IPS-NIHi7 (cell line): Measurements from ENCODE around the gene PHOX2A.

Experiments
- DNase-seq: peaks from one replicate; pipeline ENCODE4 v3.0.0; 2012; ENCODE audit warnings: mixed read lengths; ENCODE audit errors: extremely low spot score

The PHOX2A gene

DNA sequence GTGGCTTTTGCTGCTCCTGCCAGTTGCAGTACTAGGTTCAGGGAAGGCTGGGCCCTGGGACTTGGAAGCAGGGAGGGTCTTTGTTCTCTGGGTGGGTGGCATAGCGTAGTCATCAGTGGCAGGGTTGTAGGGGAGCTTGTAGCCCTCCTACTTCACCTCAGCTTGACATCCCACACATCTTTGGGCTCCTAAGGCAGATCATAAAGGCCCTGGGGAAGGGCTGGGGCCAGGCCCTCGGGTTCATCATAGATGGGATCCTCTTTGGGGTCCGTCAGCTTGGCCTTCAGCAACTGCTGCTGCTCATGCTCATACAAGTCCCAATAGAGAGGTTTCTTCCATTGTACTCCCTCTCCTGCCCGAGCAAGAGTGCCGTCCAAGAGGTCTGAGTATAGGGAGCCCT lies 6.0 kb upstream of the PHOX2A start:
- DNase-seq = no peak

DNA sequence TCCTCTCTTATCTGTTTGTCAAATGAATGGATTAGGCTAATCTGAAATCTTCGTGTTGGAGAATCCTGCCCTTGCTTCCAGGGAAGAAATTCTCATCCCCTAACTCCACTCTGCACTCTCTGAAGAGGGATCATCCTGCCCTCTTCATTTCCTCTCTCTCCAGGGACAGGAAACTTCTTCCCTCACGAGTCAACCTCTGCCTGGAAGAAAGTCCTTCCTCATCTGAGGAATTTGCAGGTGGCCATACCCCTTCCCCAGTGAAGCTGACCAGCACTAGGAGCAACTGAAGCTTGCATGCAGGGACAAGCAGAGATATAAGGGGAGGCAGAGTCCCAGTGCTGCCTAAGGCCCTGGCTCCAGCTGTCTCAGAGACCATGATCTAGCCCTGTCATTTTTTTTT lies 3.6 kb upstream of the PHOX2A start:
- no peak for DNase-seq

DNA sequence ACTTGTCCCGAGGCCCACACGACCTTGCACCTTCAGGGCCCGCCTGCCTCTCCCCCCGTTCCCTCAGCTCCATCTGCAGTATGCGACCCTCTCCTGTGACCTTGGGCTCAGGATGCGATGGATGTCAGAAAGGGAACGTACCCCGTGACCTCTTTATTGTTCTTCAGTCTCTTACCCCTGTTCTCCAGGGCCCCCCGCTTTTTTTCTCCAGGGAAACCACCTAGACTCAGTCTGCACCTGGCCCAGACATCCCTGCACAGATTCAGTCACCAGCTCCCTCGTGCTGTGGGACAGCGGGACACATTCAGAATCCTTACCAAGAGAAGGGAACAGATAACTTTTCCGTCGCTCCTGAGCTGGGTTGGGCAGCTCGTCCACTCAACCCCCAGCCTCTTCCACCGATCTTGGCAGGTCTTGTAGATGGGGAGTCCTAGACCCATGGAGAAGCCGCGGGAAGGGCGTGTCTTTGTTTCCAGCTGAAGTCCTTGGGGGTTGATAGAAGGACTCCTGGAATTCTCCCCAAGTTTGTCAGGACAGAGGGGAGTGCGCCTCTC lies 1.4 kb upstream of the PHOX2A start:
- no peak for DNase-seq

DNA sequence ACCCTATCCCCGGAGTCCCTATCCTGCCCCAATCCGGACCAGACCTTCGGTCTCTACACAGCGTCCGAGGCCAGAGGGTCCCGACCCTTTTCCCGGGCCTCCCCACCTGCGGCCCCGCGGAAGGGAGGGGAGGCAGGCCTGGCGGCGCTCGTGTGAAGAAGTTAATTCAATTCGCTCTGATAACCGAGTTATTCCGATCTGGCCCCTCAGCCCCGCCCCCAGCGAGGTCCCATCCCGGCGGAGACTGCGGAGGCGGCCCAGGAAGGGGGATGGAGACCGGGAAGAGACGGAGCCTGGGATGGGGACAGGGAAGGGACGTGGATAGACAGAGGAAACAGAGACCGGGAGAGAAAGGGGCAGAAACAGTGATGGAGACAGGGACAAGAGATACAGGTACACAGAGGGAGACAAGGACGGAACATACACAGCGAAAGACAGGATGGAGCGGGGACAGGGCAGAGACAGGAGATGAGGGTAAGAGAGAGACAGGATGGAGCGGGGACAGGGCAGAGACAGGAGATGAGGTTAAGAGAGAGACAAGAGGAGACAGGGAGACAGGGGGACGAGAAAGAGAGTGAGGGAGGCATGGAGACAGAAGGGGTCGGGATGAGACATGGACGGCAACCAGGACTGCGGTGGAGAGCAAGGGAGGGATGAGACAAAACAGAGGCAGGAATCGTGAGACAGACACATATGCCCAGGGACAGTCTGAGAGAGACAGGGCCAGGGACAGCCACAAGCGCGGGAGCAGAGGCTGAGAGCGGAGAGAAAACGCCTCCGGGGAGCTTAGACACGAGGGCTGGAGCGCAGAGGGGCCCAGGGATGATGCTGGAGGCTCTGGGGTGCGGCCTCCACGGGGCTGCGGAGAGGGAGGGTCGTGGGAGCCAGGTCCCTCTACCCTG lies 636 bp upstream of the PHOX2A start:
- peak; percentile 77 for DNase-seq

DNA sequence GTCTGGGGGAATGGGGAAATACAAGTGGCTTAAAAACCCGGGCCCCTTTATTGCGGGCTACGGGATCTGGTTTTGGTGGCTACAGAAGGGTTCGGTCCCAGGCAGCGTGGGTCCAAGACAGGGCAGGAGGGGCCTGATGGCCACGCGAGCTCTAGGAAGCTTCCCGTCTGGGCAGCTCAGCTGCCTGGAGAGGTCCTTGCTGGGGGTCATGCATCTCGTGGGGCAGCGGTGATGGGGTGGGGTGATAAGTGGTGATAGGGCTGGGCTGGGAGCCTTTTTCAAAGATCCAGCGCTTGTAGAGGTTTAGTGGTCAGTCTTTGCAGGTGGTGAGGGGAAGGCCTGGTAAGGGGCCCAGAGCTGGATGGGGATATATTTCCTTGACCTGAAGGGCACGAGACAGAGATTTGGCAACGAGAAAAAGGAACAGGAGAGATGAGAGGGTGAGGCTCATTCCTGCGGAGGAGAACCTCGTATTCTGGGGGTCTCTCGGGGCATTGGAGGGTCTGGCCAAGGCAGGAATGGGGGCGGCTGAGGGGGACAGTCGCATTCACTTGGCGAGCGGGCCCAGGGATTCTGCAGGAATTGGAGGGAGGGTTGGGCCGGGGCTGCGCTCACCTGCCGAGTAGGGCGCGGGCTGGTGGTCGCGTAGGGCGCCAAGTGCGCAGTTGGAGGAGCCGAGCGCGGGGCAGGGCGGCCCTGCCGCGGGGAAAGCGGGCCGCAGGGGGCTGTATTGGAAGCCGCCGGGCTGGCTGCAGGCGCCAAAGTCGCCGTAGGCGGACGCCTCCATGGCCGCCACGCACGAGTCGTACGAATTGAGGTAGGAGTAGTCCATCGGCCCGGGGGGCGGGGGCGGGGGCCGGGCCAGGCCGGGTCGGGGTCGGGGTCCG lies 560 bp downstream of the PHOX2A start:
- no peak for DNase-seq

DNA sequence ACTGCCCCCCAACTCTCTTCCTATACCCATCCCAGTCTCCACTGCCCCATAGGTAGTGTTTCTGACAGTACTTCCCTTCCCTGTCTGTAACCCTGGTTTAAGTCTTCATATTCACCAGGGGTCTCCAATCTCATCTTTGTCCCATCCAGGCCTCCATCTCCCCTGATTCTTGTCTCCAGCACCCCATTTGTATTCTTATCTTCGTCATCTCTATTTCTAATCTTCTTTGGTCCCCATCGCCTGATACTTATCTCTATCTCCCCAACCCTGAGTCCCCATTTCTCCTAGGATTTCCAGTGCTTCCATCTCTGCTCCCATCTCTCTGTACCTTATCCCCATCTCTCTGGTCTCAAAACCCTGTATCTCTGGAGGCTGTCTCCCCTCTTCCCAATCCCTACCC lies 1.8 kb downstream of the PHOX2A start:
- DNase-seq = no peak

DNA sequence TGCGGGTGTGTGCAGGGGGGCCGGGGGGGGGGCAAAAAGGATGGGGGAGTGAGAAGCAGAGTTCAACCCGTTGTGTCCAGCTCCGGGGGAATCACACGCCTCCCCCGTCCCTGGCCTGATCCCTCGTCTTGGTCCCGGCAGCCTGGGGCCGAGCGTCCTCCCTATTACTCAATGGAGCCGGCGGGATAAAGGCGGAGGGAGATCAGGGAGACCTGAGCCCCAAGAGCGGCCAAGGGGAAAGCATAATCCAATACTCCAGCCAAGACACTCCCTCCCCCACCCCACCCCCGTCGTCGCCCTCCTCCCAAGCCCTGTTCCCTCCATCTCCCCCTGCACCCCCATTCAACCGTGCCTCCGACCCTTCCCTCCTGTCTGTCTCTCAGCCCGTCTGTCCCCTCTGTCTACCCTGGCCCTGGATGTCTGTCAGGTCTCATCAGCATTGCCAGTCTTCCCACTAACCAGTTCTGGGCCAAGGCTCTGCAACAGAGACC lies 2.6 kb downstream of the PHOX2A start:
- DNase-seq = no peak

DNA sequence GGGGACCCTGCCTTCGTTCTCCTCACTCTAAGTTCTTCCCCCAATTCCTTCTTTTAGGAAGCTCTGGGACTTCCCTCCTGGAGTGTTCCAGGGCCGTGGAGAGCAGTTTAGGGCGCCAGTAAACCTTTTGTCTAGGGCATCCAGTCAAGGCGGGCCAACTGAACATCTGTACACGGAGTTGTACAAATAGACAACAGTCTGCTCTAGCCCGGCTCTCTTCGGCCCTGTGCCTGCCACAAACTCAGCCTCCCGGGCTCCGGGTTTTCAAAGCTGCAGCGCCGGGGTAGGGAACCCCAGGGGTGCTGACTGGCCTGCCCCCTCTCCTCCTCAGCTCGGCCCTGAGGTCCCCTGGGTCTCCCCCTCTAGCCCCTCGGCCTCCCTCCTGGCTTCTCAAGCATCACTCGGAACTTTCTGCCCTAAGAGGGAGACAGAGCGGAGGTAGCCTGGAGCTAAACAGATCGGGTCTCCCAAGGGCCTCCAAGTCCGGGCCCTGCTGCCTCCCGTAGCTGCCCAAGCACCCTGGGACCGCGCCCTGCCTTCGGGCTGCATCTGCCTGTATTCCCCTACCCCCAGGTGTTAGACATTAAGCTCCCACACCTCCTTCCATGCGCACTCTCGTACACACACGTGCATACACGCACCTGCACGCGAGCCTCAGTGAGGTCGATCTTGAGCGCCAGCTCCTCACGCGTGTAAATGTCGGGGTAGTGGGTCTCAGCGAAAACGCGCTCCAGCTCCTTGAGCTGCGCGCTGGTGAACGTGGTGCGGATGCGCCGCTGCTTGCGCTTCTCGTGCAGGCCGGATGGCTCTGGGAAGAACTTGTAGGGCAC lies 3.3 kb downstream of the PHOX2A start:
- DNase-seq = no peak

DNA sequence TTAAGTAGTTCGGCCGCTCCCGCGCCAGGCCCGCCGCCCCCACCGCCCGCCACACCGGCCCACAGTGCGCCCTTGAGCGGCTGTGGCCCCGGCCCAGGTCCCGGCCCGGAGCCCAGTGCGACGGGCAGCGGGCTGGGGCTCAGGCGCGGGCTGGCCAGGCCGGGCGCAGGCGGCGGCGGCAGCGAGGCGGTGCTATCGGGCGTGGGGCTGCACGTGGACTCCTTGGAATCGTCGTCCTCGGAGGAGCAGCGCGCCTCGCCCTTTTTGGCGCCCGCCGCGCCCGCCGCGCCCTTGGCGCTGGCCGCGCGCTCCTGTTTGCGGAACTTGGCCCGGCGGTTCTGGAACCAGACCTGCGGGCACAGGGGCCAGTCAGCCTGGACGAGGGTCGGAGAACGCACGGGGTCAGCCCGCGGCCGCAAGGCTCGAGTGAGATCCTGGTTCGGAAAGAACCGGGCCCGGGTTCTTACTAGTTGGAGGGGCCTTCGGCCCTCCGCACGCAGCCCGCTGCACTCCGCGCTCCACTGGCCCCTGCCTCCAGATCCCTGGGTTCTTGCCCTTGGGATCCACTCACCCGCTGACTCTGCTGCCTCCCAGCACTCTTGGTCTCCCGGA lies 4.0 kb downstream of the PHOX2A start:
- DNase-seq = no peak

DNA sequence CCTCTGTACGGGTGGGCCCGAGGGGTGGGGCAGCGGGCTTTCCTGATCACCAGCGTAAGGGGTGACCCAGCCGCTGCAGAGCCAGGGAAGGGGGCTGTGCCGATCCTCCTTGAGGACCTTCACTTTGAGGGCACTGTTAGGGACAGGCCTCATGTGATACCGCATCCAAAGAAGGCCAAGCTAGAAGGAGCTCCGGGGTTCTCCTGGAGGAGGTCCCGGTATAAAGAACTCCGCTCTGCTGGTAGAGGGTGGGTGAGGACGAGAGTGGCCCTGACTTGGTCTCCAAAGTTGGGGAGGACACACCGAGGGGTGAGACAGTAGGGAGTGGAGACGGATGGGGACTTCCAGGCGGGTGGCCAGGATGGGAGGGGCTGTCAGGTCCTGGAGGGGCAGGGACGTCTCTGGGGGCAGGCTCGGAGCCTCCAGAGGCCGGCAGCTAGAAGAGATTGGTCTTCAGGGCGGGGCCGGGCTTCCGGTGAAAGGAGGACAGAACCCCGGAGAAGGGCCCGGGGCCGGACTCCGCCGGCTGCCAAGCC lies 4.6 kb downstream of the PHOX2A start:
- no peak for DNase-seq

DNA sequence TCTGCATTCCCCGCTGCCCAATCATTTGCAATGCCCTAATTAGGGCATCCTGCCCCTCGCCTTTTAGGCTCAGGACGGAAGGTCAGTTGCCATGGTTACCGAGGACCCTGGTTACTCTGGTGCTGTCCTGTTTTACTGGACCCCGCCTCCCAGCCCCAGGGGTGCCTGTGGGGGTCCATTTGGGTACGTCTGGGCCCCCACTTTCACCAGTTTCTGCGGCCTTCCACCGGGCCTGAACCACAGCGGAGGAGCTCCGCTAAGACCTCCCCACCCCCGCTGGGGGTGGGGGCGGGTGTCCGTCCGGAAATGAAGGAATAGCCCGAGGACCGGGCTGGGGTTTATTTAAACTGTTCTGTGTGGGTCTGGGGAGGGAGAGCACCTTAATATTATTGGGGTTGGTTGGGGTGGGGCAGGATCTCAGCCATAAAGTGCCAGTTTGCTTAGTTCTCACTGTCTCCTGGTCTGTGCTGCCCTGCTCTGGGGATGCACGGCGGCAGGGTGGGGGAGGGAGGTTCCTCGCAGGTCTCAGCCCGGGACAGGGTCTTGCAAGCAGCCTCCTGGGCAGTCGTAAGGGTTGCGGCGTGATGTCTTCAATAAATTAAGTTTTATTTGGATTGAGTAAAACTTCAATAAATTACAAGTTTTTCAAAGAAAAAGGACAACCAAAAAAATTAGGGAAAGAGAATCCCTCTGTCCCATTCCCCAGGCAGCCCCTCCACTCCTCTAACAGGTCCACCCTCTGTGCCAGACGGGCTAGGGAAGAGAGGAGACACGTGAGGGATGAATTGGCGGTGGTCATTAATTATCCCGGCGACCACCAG lies 5.3 kb downstream of the PHOX2A start:
- no peak for DNase-seq

DNA sequence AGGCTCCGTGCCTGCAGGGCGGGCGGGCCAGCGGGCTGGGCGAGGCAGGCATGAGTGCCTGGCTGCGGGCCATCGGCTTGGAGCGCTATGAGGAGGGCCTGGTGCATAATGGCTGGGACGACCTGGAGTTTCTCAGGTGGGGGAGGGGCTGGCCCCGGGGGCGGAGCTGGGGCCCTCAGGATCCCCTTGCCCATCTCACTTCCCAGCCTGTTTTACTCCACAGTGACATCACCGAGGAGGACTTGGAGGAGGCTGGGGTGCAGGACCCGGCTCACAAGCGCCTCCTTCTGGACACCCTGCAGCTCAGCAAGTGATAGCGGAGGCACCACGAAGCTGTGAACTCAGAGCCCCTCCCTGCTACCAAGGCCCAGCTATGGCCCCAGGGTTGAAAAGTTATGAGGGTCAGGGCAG lies 5.9 kb downstream of the PHOX2A start:
- DNase-seq = peak; percentile 95

DNA sequence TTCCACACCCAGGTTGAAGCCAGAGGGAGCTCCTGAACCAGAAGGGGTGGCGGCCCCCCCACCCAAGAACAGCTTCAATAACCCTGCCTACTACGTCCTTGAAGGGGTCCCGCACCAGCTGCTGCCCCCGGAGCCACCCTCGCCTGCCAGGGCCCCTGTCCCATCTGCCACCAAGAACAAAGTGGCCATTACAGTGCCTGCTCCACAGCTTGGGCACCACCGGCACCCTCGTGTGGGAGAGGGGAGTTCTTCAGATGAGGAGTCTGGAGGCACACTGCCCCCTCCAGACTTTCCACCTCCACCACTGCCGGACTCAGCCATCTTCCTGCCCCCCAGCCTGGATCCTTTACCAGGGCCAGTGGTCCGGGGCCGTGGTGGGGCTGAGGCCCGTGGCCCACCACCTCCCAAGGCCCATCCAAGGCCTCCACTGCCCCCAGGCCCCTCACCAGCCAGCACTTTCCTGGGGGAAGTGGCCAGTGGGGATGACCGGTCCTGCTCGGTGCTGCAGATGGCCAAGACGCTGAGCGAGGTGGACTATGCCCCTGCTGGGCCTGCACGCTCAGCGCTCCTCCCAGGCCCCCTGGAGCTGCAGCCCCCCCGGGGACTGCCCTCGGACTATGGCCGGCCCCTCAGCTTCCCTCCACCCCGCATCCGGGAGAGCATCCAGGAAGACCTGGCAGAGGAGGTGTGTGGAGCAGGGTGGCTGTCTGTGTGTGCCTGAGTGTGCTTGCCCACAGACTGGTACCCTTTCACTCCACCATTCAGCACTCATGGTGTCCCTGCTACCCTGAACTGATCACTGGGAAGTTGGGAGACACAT lies 6.7 kb downstream of the PHOX2A start:
- no peak for DNase-seq

DNA sequence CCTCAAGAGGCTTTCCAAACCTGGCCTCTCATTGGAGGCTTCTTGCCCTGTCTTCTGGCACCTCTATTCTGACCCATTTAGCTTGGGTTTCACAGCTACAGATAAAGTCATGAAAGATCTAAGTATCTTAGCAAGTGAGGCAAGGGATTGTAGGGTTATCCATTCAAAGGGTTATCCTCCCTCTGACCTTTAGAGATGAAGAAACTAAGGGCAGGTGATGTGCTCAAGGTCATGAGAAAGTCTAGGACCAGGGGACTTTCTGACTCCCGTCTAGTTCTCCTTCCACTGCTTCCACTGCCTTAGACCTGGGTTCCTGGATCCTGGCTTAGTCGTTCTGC lies 7.2 kb downstream of the PHOX2A start:
- DNase-seq = no peak

DNA sequence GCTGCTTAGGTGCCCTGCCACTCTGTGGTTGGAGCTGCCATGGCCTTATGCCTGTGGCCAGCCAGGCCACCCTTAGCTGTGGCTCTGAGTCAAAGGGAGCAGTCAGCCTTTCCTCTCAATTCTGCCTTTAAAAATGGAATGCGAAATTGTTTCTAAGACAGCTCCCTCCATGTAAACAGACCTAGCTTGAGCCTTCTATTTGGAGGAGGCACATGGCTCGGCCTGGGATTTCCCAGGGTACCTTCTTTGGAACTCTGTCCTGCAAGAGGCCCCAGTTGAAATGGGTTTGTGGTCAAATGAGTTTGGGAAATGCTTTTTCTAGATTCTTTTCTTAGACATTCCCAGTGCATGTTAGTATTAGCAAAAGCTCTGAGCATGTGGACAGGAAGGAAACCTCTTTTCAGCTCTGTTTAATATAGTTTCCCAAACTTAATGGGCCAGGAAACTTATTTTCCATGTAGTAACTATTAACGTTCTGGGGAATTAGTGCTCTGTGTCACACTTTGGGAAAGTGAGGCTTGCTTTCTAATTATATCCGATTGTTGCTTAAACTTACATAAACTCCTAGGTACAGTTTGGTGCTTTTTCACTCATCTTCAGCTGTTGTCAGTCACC lies 7.8 kb downstream of the PHOX2A start:
- no peak for DNase-seq

DNA sequence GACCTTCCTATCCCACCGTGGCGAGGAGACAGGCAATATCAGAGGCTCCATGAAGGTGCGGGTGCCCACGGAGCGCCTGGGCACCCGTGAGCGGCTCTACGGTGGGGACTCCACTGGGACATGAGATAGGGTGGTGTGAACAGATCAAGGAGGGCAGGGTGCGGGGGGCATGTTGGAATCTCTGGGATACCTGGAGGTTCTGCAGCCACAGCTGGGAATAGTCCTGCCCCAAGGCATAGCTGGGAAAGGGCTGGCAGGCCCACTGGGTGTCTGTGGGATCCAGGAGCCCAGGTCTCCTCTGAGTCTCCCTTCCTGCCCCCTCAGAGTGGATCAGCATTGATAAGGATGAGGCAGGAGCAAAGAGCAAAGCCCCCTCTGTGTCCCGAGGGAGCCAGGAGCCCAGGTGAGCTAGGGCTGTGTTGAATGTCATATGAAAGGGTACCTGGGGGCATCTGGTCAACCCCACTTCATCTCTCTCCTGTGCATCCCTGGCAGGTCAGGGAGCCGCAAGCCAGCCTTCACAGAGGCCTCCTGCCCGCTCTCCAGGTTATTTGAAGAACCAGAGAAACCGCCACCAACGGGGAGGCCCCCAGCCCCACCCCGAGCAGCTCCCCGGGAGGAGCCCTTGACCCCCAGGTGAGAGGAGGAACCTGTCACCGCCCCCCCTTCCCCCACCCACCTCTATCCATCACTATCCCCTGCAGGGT lies 8.5 kb downstream of the PHOX2A start:
- DNase-seq = no peak

DNA sequence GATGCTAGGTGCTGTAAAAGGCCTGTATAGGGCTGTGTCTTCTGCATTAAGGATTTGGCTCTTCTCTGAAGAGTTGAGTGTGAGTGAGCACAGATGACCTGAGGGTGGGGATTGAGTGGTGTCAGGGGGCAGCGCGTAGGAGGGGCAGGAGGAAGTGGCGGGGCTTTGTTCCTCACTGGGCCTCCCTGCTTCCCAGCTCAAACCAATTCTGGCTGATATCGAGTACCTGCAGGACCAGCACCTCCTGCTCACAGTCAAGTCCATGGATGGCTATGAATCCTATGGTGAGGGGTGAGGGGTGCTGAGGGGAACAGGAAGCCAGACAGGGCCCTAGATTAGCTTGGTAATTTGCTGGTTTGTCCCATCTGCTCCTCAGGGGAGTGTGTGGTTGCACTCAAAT lies 9.1 kb downstream of the PHOX2A start:
- no peak for DNase-seq

DNA sequence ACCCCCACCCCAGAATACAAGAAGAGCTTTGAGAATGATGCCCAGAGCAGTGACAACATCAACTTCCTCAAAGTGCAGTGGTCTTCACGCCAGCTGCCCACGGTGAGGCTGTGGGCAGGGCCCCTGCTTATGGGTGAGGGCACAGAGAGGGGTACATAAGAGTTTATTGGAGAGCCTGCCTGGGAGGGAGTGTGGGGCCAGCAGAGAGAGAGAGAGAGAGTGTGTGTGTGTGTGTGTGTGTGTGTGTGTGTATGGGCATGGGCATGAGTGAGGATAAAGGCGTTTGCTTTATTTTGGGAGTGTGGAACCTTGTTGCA lies 9.5 kb downstream of the PHOX2A start:
- no peak for DNase-seq
